HEK293 (cell line): ENCODE data around the gene UNC50.

ENCODE experiments used
- CTCF ChIA-PET: fragments of 350-600 bp; formaldehyde crosslinking; extraction: SDS; loops from one replicate; lab custom pipeline; 2021; ENCODE audit warnings: antibody characterized with exemption; lab: Yijun Ruan, JAX
- POLR2A ChIA-PET: fragments of 300-600 bp; formaldehyde crosslinking; extraction: SDS; loops from one replicate; lab custom pipeline; 2020; ENCODE audit warnings: antibody characterized with exemption, inconsistent platforms; lab: Yijun Ruan, JAX
- H3K27ac ChIP-seq: fragments of 200-500 bp; sonication (Bioruptor generic); 2 replicates; pipeline ENCODE4 v1.5.1; 2014; ENCODE audit warnings: low read depth, low read length, control low read depth, inconsistent platforms; ENCODE audit errors: extremely low read depth
- H3K36me3 ChIP-seq, 2 experiments: fragments of 200-500 bp in 1 of 2; sonication (Bioruptor generic) in 1 of 2; 1 replicate in 1 of 2; 2 replicates in 1 of 2; pipeline ENCODE4 v1.5.1; 2014 to 2017; ENCODE audit warnings: inconsistent platforms in 2 of 2, low read length in 2 of 2; ENCODE audit not compliant: control insufficient read depth in 2 of 2, insufficient read depth in 1 of 2
- H3K4me1 ChIP-seq: fragments of 200-500 bp; sonication (Bioruptor generic); 2 replicates; pipeline ENCODE4 v1.5.1; 2014; ENCODE audit warnings: mild to moderate bottlenecking, low read length, inconsistent platforms; ENCODE audit not compliant: control insufficient read depth, insufficient read depth
- H3K4me3 ChIP-seq: 2 replicates; pipeline ENCODE4 v1.5.1; 2011; ENCODE audit warnings: low read depth, mild to moderate bottlenecking, control low read depth, low read length, moderate library complexity
- H3K9me3 ChIP-seq: fragments of 200-500 bp; sonication (Bioruptor generic); 2 replicates; pipeline ENCODE4 v1.5.1; 2014; ENCODE audit warnings: low read depth, low read length, inconsistent platforms; ENCODE audit not compliant: control insufficient read depth, insufficient read depth
- KLF8 ChIP-seq: fragments of 450-650 bp; formaldehyde crosslinking; IDR thresholded peaks from 2 replicates; pipeline ENCODE4 v1.5.1; 2016; ENCODE audit warnings: missing biosample characterization, missing genetic modification characterization
- REST ChIP-seq: fragments of 450-650 bp; formaldehyde crosslinking; IDR thresholded peaks from 2 replicates; pipeline ENCODE4 v1.5.1; 2016; ENCODE audit warnings: missing biosample characterization, missing genetic modification characterization
- SCRT2 ChIP-seq: fragments of 450-650 bp; formaldehyde crosslinking; IDR thresholded peaks from 2 replicates; pipeline ENCODE4 v1.5.1; 2016; ENCODE audit warnings: missing biosample characterization, missing genetic modification characterization
- ZNF112 ChIP-seq: fragments of 450-650 bp; formaldehyde crosslinking; IDR thresholded peaks from 2 replicates; pipeline ENCODE4 v1.5.0; 2017; ENCODE audit warnings: missing biosample characterization, missing genetic modification characterization
- ZNF133 ChIP-seq: fragments of 450-650 bp; formaldehyde crosslinking; IDR thresholded peaks from 2 replicates; pipeline ENCODE4 v1.5.1; 2016; ENCODE audit warnings: missing biosample characterization, missing genetic modification characterization
- ZNF174 ChIP-seq: fragments of 450-650 bp; formaldehyde crosslinking; IDR thresholded peaks from 2 replicates; pipeline ENCODE4 v1.5.0; 2017; ENCODE audit warnings: missing biosample characterization, mild to moderate bottlenecking, missing genetic modification characterization
- ZNF433 ChIP-seq: fragments of 450-650 bp; formaldehyde crosslinking; IDR thresholded peaks from 2 replicates; pipeline ENCODE4 v1.5.1; 2016; ENCODE audit warnings: missing biosample characterization, missing genetic modification characterization, low read depth
- ZNF449 ChIP-seq: fragments of 450-650 bp; formaldehyde crosslinking; IDR thresholded peaks from 2 replicates; pipeline ENCODE4 v1.5.1; 2017; ENCODE audit warnings: missing biosample characterization, mild to moderate bottlenecking, missing genetic modification characterization, moderate library complexity
- ZNF48 ChIP-seq: fragments of 450-650 bp; formaldehyde crosslinking; IDR thresholded peaks from 2 replicates; pipeline ENCODE4 v1.5.1; 2016; ENCODE audit warnings: missing biosample characterization, missing genetic modification characterization
- ZNF510 ChIP-seq: fragments of 450-650 bp; formaldehyde crosslinking; IDR thresholded peaks from 2 replicates; pipeline ENCODE4 v1.5.1; 2018; ENCODE audit warnings: mild to moderate bottlenecking, missing genetic modification characterization, missing biosample characterization; ENCODE audit not compliant: insufficient replicate concordance
- ZNF704 ChIP-seq: fragments of 450-650 bp; formaldehyde crosslinking; IDR thresholded peaks from 2 replicates; pipeline ENCODE4 v1.5.1; 2016; ENCODE audit warnings: missing biosample characterization, missing genetic modification characterization
- ZNF776 ChIP-seq: fragments of 450-650 bp; formaldehyde crosslinking; IDR thresholded peaks from 2 replicates; pipeline ENCODE4 v1.5.0; 2017; ENCODE audit warnings: missing biosample characterization, missing genetic modification characterization, borderline replicate concordance
- TF ChIP-seq, protein P1 (sequence below): fragments of 450-650 bp; formaldehyde crosslinking; IDR thresholded peaks from 2 replicates; pipeline ENCODE4 v1.5.1; 2017; ENCODE audit warnings: missing biosample characterization, missing genetic modification characterization
- TF ChIP-seq, protein P2 (sequence below): fragments of 450-650 bp; formaldehyde crosslinking; IDR thresholded peaks from 2 replicates; pipeline ENCODE4 v1.5.1; 2016; ENCODE audit warnings: missing biosample characterization, missing genetic modification characterization
- TF ChIP-seq, protein P3 (sequence below): sonication (generic); formaldehyde crosslinking; IDR thresholded peaks from 2 replicates; pipeline ENCODE4 v1.8.1; 2022; ENCODE audit warnings: mild to moderate bottlenecking, moderate library complexity, missing genetic modification reagents

Gene UNC50

GRCh38 chr2:98573426-98573825 is 35.0 kb upstream of the UNC50 start (continued):
- TF ChIP-seq, protein P1, sequence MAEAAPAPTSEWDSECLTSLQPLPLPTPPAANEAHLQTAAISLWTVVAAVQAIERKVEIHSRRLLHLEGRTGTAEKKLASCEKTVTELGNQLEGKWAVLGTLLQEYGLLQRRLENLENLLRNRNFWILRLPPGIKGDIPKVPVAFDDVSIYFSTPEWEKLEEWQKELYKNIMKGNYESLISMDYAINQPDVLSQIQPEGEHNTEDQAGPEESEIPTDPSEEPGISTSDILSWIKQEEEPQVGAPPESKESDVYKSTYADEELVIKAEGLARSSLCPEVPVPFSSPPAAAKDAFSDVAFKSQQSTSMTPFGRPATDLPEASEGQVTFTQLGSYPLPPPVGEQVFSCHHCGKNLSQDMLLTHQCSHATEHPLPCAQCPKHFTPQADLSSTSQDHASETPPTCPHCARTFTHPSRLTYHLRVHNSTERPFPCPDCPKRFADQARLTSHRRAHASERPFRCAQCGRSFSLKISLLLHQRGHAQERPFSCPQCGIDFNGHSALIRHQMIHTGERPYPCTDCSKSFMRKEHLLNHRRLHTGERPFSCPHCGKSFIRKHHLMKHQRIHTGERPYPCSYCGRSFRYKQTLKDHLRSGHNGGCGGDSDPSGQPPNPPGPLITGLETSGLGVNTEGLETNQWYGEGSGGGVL (tag by site-specific recombination) = no peak
- TF ChIP-seq ZNF776 (tag by site-specific recombination) (no peak), ZNF133 (tag by site-specific recombination) (no peak)
- TF ChIP-seq, protein P2, sequence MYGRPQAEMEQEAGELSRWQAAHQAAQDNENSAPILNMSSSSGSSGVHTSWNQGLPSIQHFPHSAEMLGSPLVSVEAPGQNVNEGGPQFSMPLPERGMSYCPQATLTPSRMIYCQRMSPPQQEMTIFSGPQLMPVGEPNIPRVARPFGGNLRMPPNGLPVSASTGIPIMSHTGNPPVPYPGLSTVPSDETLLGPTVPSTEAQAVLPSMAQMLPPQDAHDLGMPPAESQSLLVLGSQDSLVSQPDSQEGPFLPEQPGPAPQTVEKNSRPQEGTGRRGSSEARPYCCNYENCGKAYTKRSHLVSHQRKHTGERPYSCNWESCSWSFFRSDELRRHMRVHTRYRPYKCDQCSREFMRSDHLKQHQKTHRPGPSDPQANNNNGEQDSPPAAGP = no peak

DNA sequence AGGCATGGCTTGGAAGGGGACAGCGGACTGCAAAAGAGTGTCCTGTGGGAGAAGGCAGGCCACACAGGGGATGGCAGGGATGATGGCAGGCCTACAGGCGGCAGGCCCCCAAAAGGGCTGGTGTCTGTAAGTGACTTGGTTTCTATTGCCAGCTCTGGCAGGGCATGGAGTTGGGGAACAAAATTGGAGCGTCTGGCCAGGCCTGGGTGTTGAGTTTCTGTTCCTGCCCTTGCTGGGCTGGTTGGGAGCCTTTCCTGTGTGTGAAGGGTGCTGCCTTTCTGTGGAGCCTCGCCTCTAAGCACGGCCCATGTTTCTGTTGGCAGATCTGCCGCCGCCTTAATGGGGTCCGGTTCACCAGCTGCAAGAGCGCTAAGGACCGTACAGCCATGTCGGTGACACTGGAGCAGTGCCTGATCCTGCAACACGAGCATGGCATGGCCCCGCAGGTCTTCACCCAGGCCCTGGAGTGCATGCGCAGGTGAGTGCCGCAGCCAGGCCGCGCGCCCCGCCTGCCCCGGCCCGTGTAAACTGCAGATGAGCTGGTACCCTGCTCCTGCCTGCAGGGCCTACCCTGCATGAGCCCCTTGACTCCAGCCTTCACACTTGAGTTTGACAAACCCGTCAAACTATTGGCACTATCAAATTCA is 31.6 kb upstream of the UNC50 start:
- POLR2A ChIA-PET = no interaction called here
- CTCF ChIA-PET = no interaction called here

More for the DNA sequence above, 31.6 kb upstream of the UNC50 start:
- Histone ChIP-seq H3K4me1 (no peaks in the 10 kb centered on the region), H3K4me3 (no peak overlapping the region), H3K27ac (no peak overlapping the region), H3K36me3 (peaks cover 0 to 62% of the 10 kb centered on the region in 2 experiments; a peak in 1 of 3 replicates), H3K9me3 (no peaks in the 10 kb centered on the region)
- TF ChIP-seq SCRT2 (tag by site-specific recombination) (no peak), KLF8 (tag by site-specific recombination) (no peak), ZNF433 (tag by site-specific recombination) (no peak), ZNF174 (tag by site-specific recombination) (no peak), REST (tag by site-specific recombination) (no peak), ZNF48 (tag by site-specific recombination) (no peak), ZNF510 (no peak), ZNF449 (tag by site-specific recombination) (no peak), ZNF704 (tag by site-specific recombination) (no peak), ZNF112 (tag by site-specific recombination) (no peak)
- TF ChIP-seq, protein P3, sequence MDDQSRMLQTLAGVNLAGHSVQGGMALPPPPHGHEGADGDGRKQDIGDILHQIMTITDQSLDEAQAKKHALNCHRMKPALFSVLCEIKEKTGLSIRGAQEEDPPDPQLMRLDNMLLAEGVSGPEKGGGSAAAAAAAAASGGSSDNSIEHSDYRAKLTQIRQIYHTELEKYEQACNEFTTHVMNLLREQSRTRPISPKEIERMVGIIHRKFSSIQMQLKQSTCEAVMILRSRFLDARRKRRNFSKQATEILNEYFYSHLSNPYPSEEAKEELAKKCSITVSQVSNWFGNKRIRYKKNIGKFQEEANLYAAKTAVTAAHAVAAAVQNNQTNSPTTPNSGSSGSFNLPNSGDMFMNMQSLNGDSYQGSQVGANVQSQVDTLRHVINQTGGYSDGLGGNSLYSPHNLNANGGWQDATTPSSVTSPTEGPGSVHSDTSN (CRISPR knock-in tag) = no peak
- TF ChIP-seq, protein P1 (tag by site-specific recombination) = no peak
- TF ChIP-seq, all 188 proteins: peak for 0
